Sigmoid colon (tissue), 7 donors: Measurements from ENCODE around the gene ATOX1. TPM values are rescaled to one million over a fixed set of nuclear protein-coding genes. Genes with fewer than 3 reads are reported as not detected.
A peak's percentile ranks its signal among the peaks of the same experiment; 100 is the strongest.

Experiments used
- DNase-seq: peaks from one replicate; pipeline ENCODE4 v3.0.0-alpha.2; 2019
- H3K27ac ChIP-seq, 4 donors: fragments of 200-600 bp; sonication (generic); one replicate each; pipeline ENCODE4 v1.5.1; 2016 to 2019; ENCODE audit warnings: mild to moderate bottlenecking in 1 of 4
- H3K27me3 ChIP-seq, 3 donors: fragments of 200-600 bp; sonication (generic); one replicate each; pipeline ENCODE4 v1.5.1; 2019; ENCODE audit warnings: mild to moderate bottlenecking in 1 of 3
- H3K36me3 ChIP-seq, 4 donors: fragments of 200-600 bp; sonication (generic); one replicate each; pipeline ENCODE4 v1.5.1; 2016 to 2019
- H3K4me1 ChIP-seq, 4 donors: fragments of 200-600 bp; sonication (generic); one replicate each; pipeline ENCODE4 v1.5.1; 2017 to 2019
- H3K4me3 ChIP-seq, 4 donors: fragments of 200-600 bp; sonication (generic); one replicate each; pipeline ENCODE4 v1.5.1; 2017 to 2019; ENCODE audit warnings: mild to moderate bottlenecking in 2 of 4, moderate library complexity in 1 of 4
- H3K9me3 ChIP-seq, 4 donors: fragments of 200-600 bp in 3 of 4; sonication (generic) in 3 of 4; one replicate each; pipeline versions ENCODE4 v1.5.1 to v1.6.1; 2013 to 2019
- CTCF ChIP-seq, 4 experiments: fragments of 450-650 bp in 3 of 4; fragments of 200-600 bp in 1 of 4; IDR thresholded peaks; one replicate each; pipeline ENCODE4 v1.5.1; 2016 to 2019; ENCODE audit warnings: antibody characterized with exemption in 4 of 4, mild to moderate bottlenecking in 3 of 4, moderate library complexity in 2 of 4
- EP300 ChIP-seq, 4 donors: sonication (generic); formaldehyde crosslinking; IDR thresholded peaks; one replicate each; pipeline ENCODE4 v1.6.1; 2017; ENCODE audit warnings: antibody characterized with exemption in 4 of 4
- POLR2A ChIP-seq, 2 donors: fragments of 450-650 bp; IDR thresholded peaks; one replicate each; pipeline ENCODE4 v1.6.1; 2016; ENCODE audit warnings: antibody characterized with exemption in 2 of 2, mild to moderate bottlenecking in 2 of 2, moderate library complexity in 2 of 2
- POLR2AphosphoS5 ChIP-seq, 4 donors: sonication (generic); formaldehyde crosslinking; IDR thresholded peaks; one replicate each; pipeline ENCODE4 v1.6.1; 2017; ENCODE audit warnings: antibody characterized with exemption in 4 of 4
- WGBS, 2 donors: extraction: QIAGEN DNeasy Blood & Tissue Kit; methylation state at CpG; one replicate each; pipeline ENCODE4 v1.1.7; 2013; 5-methylcytosine and 5-hydroxymethylcytosine counted together
- intact Hi-C: fragments of 100-400 bp; cut with DNase I; formaldehyde crosslinking; loops from one replicate; pipeline ENCODE4 v1.15.1; 2023
- polyA plus RNA-seq, 3 donors: library from polyadenylated mRNA; stranded (reverse); fragments of 200-250 nt; gene quantifications; one replicate each; pipeline ENCODE4 v1.2.3, GENCODE V29; 2013
- total RNA-seq, 4 donors: library from RNA; depleted of rRNA; stranded (reverse); fragments of >200 nt; gene quantifications; one replicate each; pipeline ENCODE4 v1.1.0, GENCODE V29; 2016
- donor health status: healthy with polysubstance abuse.
- donor health status: Bipolar disorder and iron deficiency.
- donor health status: healthy.

The ATOX1 gene
- total and polyA plus RNA-seq, 7 donors = 62.0 to 205 (median 130) TPM

GRCh38 chr5:151775025-151775606 lies 16.7 kb upstream of the ATOX1 start:
- Histone ChIP-seq H3K27me3 (no peaks in the 10 kb centered on the region), H3K4me1 (peaks cover 0 to 67% (median 64%) of the 10 kb centered on the region in 4 donors), H3K4me3 (peak overlapping the region in 1 of 4 donors; percentile 84), H3K36me3 (peaks cover 0 to 4% (median 0%) of the 10 kb centered on the region in 4 donors), H3K9me3 (no peaks in the 10 kb centered on the region), H3K27ac (peak overlapping the region in 3 of 4 donors; percentile 92 to 98 (median 95))
- TF ChIP-seq CTCF (IDR thresholded peaks at IDR 0.05) (no peak), EP300 (IDR thresholded peaks at IDR 0.05) (no peak), POLR2A (IDR thresholded peaks at IDR 0.05) (no peak), POLR2AphosphoS5 (IDR thresholded peaks at IDR 0.05) (no peak)
- WGBS, 2 donors = 19 to 41% methylated on average over 3 of the region's 3 CpGs
- intact Hi-C loops = no loop called here
- DNase-seq = no peak

- 3 to 8% methylated on average over 3 of the region's 3 CpGs for WGBS, 2 donors
- no peaks in the 10 kb centered on the region for H3K27me3 ChIP-seq
- intact Hi-C loops = no loop called here
- TF ChIP-seq CTCF (IDR thresholded peaks at IDR 0.05) (no peak), POLR2A (IDR thresholded peaks at IDR 0.05) (no peak), EP300 (IDR thresholded peaks at IDR 0.05) (no peak), POLR2AphosphoS5 (IDR thresholded peaks at IDR 0.05) (no peak)
- peak overlapping the region in 3 of 4 donors; percentile 84 to 91 (median 90) for H3K4me3 ChIP-seq
- H3K9me3 ChIP-seq = no peaks in the 10 kb centered on the region
- H3K27ac ChIP-seq = peak overlapping the region; percentile 92 to 98 (median 94)
- H3K36me3 ChIP-seq = peaks cover 0 to 4% (median 0%) of the 10 kb centered on the region in 4 donors
- DNase-seq = no peak
- peaks cover 0 to 65% (median 59%) of the 10 kb centered on the region in 4 donors for H3K4me1 ChIP-seq
Measured at GRCh38 chr5:151773951-151774350, 15.5 kb upstream of the ATOX1 start.

GRCh38 chr5:151772846-151773561 lies 14.6 kb upstream of the ATOX1 start:
- H3K9me3 ChIP-seq = no peaks in the 10 kb centered on the region
- no peak for DNase-seq
- 0 to 1% methylated on average over 18 of the region's 18 CpGs for WGBS, 2 donors
- H3K4me1 ChIP-seq = peaks cover 0 to 57% (median 55%) of the 10 kb centered on the region in 4 donors
- H3K4me3 ChIP-seq = peak overlapping the region; percentile 84 to 91 (median 88)
- TF ChIP-seq EP300 (IDR thresholded peaks at IDR 0.05) (no peak), POLR2A (IDR thresholded peaks at IDR 0.05) (no peak), CTCF (IDR thresholded peaks at IDR 0.05) (no peak), POLR2AphosphoS5 (IDR thresholded peaks at IDR 0.05) (no peak)
- intact Hi-C loops = no loop called here
- peak overlapping the region; percentile 92 to 98 (median 94) for H3K27ac ChIP-seq
- H3K36me3 ChIP-seq = peaks cover 0 to 4% (median 0%) of the 10 kb centered on the region in 4 donors
- no peaks in the 10 kb centered on the region for H3K27me3 ChIP-seq

- TF ChIP-seq POLR2A (IDR thresholded peaks at IDR 0.05) (no peak), POLR2AphosphoS5 (IDR thresholded peaks at IDR 0.05) (peak in 3 of 4 donors; percentile 12 to 39 (median 26))
- no peaks in the 10 kb centered on the region for H3K27me3 ChIP-seq
- peak; percentile 74 for DNase-seq
- WGBS, 2 donors = 0 to 1% methylated on average over 87 of the region's 87 CpGs
- peaks cover 0 to 51% (median 50%) of the 10 kb centered on the region in 4 donors for H3K4me1 ChIP-seq
- peak overlapping the region; percentile 84 to 91 (median 88) for H3K4me3 ChIP-seq
- H3K9me3 ChIP-seq = no peaks in the 10 kb centered on the region
- peak overlapping the region; percentile 92 to 98 (median 94) for H3K27ac ChIP-seq
- H3K36me3 ChIP-seq = no peaks in the 10 kb centered on the region
- intact Hi-C loops = no loop called here
Measured at GRCh38 chr5:151772029-151772845, 13.8 kb upstream of the ATOX1 start.
